ENCODE data around the gene ARID1B. TPM values are rescaled to one million over a fixed set of nuclear protein-coding genes. Genes with fewer than 3 reads are reported as not detected.
A peak's percentile ranks its signal among the peaks of the same experiment; 100 is the strongest.

Gene ARID1B
- total RNA-seq, 1 experiment from 2014 or later = 60.3 TPM

DNA sequence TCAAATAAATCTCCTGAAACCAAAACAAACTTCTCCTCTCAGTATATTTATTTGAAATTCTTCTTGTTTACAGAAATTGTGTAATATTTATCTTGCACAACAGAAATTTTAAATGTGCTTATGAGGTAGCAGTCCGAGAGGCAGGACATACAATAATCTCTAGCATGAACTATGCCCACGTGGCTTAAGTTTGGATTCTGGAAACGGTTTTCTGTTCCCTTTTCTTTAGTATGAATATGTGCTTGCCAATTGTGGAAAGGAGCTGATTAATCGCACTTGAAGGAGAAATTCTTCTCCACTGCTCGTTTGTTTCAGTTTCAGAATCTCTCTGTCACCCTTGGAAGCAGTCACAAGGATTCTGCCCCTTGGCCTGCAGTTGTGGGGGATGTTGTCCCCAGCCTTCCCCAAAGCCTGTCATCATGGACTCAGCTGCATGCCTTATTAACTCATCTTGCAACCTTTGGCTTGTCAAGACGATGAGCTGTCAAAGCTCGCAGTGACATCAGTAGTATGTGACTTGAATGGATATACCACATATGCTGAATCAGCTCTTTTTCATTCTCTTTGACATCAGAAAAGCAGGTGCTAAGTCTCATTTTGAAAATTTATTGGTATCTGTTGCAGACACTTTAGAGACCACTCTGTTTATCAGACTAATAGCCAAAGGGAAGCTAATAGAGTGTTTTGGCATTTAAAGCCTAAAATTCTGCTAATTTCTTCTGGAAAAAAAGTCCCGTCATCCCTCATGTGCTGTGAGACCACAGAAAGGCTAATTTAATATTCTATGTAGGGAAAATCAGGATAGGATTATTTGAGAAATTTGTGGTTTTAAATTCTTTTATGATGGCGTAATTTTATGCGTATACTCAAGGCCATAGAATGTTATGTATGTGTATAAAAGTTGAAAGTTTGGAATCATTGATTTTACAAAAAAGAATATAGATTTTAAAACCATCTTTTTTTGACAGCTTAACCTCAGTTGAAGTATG is 186.8 kb downstream of the ARID1B start:
- Mint-ChIP-seq H3K27me3 (ENCODE audit: low read depth) (no peaks in the 10 kb centered on the region), H3K36me3 (no peaks in the 10 kb centered on the region), H3K27ac (no peak overlapping the region), H3K4me3 (no peak overlapping the region), H3K9me3 (no peaks in the 10 kb centered on the region), H3K4me1 (peaks cover 63% of the 10 kb centered on the region)
- DNase-seq (ENCODE audit: low spot score) (no peak), ATAC-seq (no peak)
- CTCF ChIA-PET = interaction anchor here (1.1 to 1.3 kb wide), 3 partner anchors 22 to 88 kb away, joined by 3 to 5 read pairs (median 4); no protein-coding TSS in a partner anchor
- TF ChIP-seq ZMAT4 (CRISPR knock-in tag; IDR thresholded peaks at IDR 0.05) = no peak
- TF ChIP-seq JAZF1 (CRISPR knock-in tag; IDR thresholded peaks at IDR 0.05) = no peak
- TF ChIP-seq RORB (CRISPR knock-in tag; IDR thresholded peaks at IDR 0.05) = no peak
- TF ChIP-seq GTF2I (CRISPR knock-in tag; conservative IDR thresholded peaks at IDR 0.05) = no peak
- TF ChIP-seq ERG (CRISPR knock-in tag; IDR thresholded peaks at IDR 0.05) = no peak
- TF ChIP-seq ESRRA (CRISPR knock-in tag; IDR thresholded peaks at IDR 0.05; ENCODE audit: borderline replicate concordance) = no peak
- no peak for TF ChIP-seq ZNF416 (CRISPR knock-in tag; IDR thresholded peaks at IDR 0.05)
- TF ChIP-seq, protein P1, sequence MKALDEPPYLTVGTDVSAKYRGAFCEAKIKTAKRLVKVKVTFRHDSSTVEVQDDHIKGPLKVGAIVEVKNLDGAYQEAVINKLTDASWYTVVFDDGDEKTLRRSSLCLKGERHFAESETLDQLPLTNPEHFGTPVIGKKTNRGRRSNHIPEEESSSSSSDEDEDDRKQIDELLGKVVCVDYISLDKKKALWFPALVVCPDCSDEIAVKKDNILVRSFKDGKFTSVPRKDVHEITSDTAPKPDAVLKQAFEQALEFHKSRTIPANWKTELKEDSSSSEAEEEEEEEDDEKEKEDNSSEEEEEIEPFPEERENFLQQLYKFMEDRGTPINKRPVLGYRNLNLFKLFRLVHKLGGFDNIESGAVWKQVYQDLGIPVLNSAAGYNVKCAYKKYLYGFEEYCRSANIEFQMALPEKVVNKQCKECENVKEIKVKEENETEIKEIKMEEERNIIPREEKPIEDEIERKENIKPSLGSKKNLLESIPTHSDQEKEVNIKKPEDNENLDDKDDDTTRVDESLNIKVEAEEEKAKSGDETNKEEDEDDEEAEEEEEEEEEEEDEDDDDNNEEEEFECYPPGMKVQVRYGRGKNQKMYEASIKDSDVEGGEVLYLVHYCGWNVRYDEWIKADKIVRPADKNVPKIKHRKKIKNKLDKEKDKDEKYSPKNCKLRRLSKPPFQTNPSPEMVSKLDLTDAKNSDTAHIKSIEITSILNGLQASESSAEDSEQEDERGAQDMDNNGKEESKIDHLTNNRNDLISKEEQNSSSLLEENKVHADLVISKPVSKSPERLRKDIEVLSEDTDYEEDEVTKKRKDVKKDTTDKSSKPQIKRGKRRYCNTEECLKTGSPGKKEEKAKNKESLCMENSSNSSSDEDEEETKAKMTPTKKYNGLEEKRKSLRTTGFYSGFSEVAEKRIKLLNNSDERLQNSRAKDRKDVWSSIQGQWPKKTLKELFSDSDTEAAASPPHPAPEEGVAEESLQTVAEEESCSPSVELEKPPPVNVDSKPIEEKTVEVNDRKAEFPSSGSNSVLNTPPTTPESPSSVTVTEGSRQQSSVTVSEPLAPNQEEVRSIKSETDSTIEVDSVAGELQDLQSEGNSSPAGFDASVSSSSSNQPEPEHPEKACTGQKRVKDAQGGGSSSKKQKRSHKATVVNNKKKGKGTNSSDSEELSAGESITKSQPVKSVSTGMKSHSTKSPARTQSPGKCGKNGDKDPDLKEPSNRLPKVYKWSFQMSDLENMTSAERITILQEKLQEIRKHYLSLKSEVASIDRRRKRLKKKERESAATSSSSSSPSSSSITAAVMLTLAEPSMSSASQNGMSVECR (CRISPR knock-in tag; IDR thresholded peaks at IDR 0.05; ENCODE audit: borderline replicate concordance) = no peak
- TF ChIP-seq ZNF121 (CRISPR knock-in tag; IDR thresholded peaks at IDR 0.05) = no peak
- TF ChIP-seq FOXP1 (CRISPR knock-in tag; IDR thresholded peaks at IDR 0.05; ENCODE audit: borderline replicate concordance) = no peak
- no peak for TF ChIP-seq SMAD4 (CRISPR knock-in tag; IDR thresholded peaks at IDR 0.05)
- TF ChIP-seq ZNF423 (CRISPR knock-in tag; IDR thresholded peaks at IDR 0.05) = no peak
- no peak for TF ChIP-seq NR2C2 (CRISPR knock-in tag; IDR thresholded peaks at IDR 0.05)
- POLR2A ChIA-PET = interaction anchor here (0.5 to 1.4 kb wide), 2 partner anchors 30 to 270 kb away, joined by 3 read pairs; no protein-coding TSS in a partner anchor

DNA sequence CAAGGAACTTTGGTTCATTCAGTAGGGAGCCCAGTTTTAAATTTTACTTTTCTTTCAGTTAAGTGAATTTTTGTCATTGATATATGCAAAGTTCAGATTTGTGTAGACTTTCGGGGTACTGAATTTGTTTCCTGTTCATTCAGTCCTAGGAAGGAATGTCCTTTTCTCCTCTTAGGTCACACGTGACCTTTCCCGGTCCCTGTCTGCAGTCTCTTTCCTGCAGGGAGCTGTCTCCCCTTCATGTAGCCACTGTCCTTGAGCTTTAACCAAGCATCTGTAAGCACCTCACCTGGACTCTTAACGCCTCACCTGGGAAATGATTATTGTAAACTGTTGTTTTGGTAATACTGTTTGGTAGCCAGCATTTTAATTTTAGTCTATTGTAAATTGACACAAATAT is 190.7 kb downstream of the ARID1B start:
- ChIA-PET POLR2A (no interaction called here), CTCF (interaction anchor here (1.2 kb wide), 1 partner anchor 77 kb away, joined by 4 read pairs; no protein-coding TSS in a partner anchor)
- no peak for TF ChIP-seq E2F5 (CRISPR knock-in tag; IDR thresholded peaks at IDR 0.05)
- peak; percentile 64; the same call in 1 of the 2 replicates for TF ChIP-seq USF2 (CRISPR knock-in tag; IDR thresholded peaks at IDR 0.05)
- TF ChIP-seq ZNF423 (CRISPR knock-in tag; IDR thresholded peaks at IDR 0.05) = no peak
- Mint-ChIP-seq H3K4me3 (peak overlapping the region; percentile 21), H3K4me1 (peaks cover 82% of the 10 kb centered on the region), H3K9me3 (no peaks in the 10 kb centered on the region), H3K27me3 (ENCODE audit: low read depth) (no peaks in the 10 kb centered on the region), H3K36me3 (no peaks in the 10 kb centered on the region), H3K27ac (peak overlapping the region; percentile 87)
- no peak for DNase-seq (ENCODE audit: low spot score)
- ATAC-seq = peak; percentile 53
